OCI-LY7 (cell line): ENCODE measurements around the gene CHD5. TPM values are rescaled to one million over a fixed set of nuclear protein-coding genes. Genes with fewer than 3 reads are reported as not detected.

Experiments
- BruUV-seq: library from RNA; stranded (reverse); fragments of 400-500 nt; replicated peaks from 2 replicates; lab custom pipeline; 2021; lab: Mats Ljungman, UMichigan
- CTCF ChIA-PET: fragments of 300-600 bp; sonication (Branson Sonifier 250); formaldehyde crosslinking; loops from one replicate; lab custom pipeline; 2022; ENCODE audit warnings: antibody characterized with exemption; ENCODE audit not compliant: unreplicated experiment; lab: Charles Lee
- POLR2A ChIA-PET: fragments of 300-600 bp; sonication (Branson Sonifier 250); formaldehyde crosslinking; loops from one replicate; lab custom pipeline; 2022; ENCODE audit warnings: antibody characterized with exemption; lab: Charles Lee
- DNase-seq: peaks from one replicate; pipeline ENCODE4 v3.0.0-alpha.2; 2015; ENCODE audit warnings: low spot score
- H2AFZ ChIP-seq: fragments of 200-600 bp; sonication (generic), shearing (Covaris generic); 2 replicates; pipeline ENCODE4 v1.6.1; 2014; ENCODE audit warnings: mild to moderate bottlenecking, antibody characterized with exemption, low read length, moderate library complexity
- H3K27ac ChIP-seq: fragments of 200-600 bp; sonication (generic); 2 replicates; pipeline ENCODE4 v1.5.1; 2014; ENCODE audit warnings: mixed run types, low read depth, mild to moderate bottlenecking, moderate library complexity, low read length, inconsistent platforms; ENCODE audit not compliant: poor library complexity, severe bottlenecking
- H3K36me3 ChIP-seq: fragments of 200-600 bp; sonication (generic); 2 replicates; pipeline ENCODE4 v1.6.1; 2014; ENCODE audit warnings: mild to moderate bottlenecking, antibody characterized with exemption, low read length, moderate library complexity, mixed read lengths; ENCODE audit not compliant: insufficient read depth
- H3K4me1 ChIP-seq: fragments of 200-600 bp; sonication (generic); 2 replicates; pipeline ENCODE4 v1.5.1; 2014; ENCODE audit warnings: mild to moderate bottlenecking, low read length; ENCODE audit not compliant: insufficient read depth, poor library complexity, severe bottlenecking
- H3K4me2 ChIP-seq: fragments of 200-600 bp; sonication (generic); 2 replicates; pipeline ENCODE4 v1.6.1; 2014; ENCODE audit warnings: mild to moderate bottlenecking, low read length
- H3K4me3 ChIP-seq: fragments of 200-600 bp; sonication (generic); 2 replicates; pipeline ENCODE4 v1.5.1; 2014; ENCODE audit warnings: mild to moderate bottlenecking, low read depth, low read length; ENCODE audit not compliant: poor library complexity, severe bottlenecking
- H3K79me2 ChIP-seq: fragments of 200-600 bp; sonication (generic); 2 replicates; pipeline ENCODE4 v1.6.1; 2016; ENCODE audit warnings: low read depth, mild to moderate bottlenecking, low read length, moderate library complexity, mixed read lengths; ENCODE audit not compliant: insufficient read depth
- H3K9me2 ChIP-seq: fragments of 200-600 bp; sonication (generic); 2 replicates; pipeline ENCODE4 v1.6.1; 2016; ENCODE audit warnings: mild to moderate bottlenecking, low read length, mixed read lengths; ENCODE audit not compliant: insufficient read depth
- H3K9me3 ChIP-seq: fragments of 200-600 bp; sonication (generic); 2 replicates; pipeline ENCODE4 v1.6.1; 2014; ENCODE audit warnings: mild to moderate bottlenecking, mixed run types, low read length, mixed read lengths
- H4K20me1 ChIP-seq: fragments of 200-600 bp; sonication (generic); 2 replicates; pipeline ENCODE4 v1.6.1; 2014; ENCODE audit warnings: mild to moderate bottlenecking, antibody characterized with exemption, low read length, moderate library complexity, mixed read lengths; ENCODE audit not compliant: insufficient read depth
- EZH2phosphoT487 ChIP-seq: fragments of 200-600 bp; sonication (generic); IDR thresholded peaks from 2 replicates; pipeline ENCODE4 v1.6.1; 2018; ENCODE audit warnings: low read depth, borderline replicate concordance, mild to moderate bottlenecking, mixed run types, antibody characterized with exemption, low read length, moderate library complexity, mixed read lengths
- intact Hi-C: fragments of 100-400 bp; cut with micrococcal nuclease; formaldehyde crosslinking; loops from one replicate; pipeline ENCODE4 v1.10.0; 2022; ENCODE audit not compliant: unreplicated experiment
- total RNA-seq, 2 experiments: library from RNA; depleted of rRNA in 1 of 2; stranded (reverse); fragments of >200 nt in 1 of 2; shearing (Covaris generic) in 1 of 2; gene quantifications; 2 replicates each; pipeline ENCODE4 v1.2.3, GENCODE V29; 2014 to 2022
- TF ChIP-seq, protein P1 (sequence below): fragments of 200-600 bp; sonication (generic); conservative IDR thresholded peaks from 2 replicates; pipeline ENCODE4 v1.5.1; 2014; ENCODE audit warnings: mild to moderate bottlenecking, antibody characterized with exemption, low read length, moderate library complexity, mixed read lengths

CHD5 gene
- total RNA-seq, 2 experiments from 2014 or later: 0.19 to 0.38 TPM

DNA sequence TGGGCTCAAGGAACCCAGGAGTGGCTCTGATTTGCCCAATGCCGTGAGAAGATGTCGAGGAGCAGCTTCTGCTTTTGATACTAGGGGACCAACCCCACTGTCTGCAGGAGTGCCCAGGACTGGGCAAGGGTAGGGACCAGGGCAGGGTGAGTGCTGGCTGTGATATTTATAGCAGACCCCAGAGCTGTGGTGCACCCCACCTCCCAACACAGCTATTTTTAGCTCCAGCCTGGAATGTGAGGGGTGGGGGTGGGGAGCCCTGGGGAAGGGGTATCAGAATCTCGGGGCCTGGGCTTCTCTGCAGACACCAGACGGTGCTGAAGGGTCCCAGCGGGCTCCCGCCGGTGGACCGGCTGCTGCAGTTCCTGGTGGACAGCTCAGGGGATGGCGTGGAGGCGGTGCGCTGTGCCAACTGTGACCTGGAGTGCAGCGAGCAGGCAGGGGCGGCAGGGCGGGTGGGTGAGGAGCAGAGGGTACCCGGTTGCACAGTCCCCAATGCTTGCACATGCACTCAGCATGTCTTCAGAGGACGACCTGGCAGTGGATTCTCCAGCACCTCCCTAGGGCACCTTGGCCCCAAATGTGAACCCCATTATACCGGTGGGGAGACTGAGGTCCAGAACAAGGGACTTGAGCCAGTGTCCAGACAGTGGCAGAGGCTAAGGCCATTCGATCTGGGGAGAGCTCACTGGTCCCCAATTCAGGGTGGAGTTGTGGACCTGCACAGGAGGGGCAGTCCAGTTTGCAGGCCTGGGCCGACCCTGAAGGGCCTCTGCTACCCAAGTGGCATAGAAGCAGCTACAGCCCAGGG lies 27.2 kb upstream of the CHD5 start:
- Histone ChIP-seq H3K36me3 (no peaks in the 10 kb centered on the region), H4K20me1 (no peaks in the 10 kb centered on the region), H3K9me3 (no peaks in the 10 kb centered on the region), H3K4me2 (no peak overlapping the region), H3K4me3 (no peak overlapping the region), H3K4me1 (peaks cover 5% of the 10 kb centered on the region), H2AFZ (no peak overlapping the region), H3K79me2 (no peaks in the 10 kb centered on the region), H3K9me2 (no peaks in the 10 kb centered on the region), H3K27ac (no peak overlapping the region)
- CTCF ChIA-PET: no interaction called here
- DNase-seq: no peak
- intact Hi-C loops: no loop called here
- POLR2A ChIA-PET: interaction anchor here (0.6 kb wide), 2 partner anchors 373 to 400 kb away, joined by 3 read pairs; no protein-coding TSS in a partner anchor
- no TSS peak for BruUV-seq
- TF ChIP-seq EZH2phosphoT487: no peak
- TF ChIP-seq, protein P1, sequence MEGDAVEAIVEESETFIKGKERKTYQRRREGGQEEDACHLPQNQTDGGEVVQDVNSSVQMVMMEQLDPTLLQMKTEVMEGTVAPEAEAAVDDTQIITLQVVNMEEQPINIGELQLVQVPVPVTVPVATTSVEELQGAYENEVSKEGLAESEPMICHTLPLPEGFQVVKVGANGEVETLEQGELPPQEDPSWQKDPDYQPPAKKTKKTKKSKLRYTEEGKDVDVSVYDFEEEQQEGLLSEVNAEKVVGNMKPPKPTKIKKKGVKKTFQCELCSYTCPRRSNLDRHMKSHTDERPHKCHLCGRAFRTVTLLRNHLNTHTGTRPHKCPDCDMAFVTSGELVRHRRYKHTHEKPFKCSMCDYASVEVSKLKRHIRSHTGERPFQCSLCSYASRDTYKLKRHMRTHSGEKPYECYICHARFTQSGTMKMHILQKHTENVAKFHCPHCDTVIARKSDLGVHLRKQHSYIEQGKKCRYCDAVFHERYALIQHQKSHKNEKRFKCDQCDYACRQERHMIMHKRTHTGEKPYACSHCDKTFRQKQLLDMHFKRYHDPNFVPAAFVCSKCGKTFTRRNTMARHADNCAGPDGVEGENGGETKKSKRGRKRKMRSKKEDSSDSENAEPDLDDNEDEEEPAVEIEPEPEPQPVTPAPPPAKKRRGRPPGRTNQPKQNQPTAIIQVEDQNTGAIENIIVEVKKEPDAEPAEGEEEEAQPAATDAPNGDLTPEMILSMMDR: no peak

DNA sequence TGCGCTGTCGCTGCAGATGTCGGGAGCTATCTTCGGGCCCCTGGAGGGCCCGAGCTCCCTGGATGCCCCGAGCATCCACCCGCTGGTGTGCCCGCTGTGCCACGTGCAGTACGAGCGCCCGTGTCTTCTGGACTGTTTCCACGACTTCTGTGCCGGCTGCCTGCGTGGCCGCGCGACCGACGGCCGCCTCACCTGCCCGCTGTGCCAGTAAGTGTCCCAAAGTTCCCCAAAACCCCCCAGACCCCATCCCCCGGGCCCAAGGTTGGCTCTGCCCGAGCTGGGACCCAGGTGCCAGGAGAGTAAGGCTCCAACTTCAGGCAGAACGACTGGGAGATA lies 26.4 kb upstream of the CHD5 start:
- BruUV-seq: no TSS peak
- no peak overlapping the region for H2AFZ ChIP-seq
- H3K4me1 ChIP-seq: peaks cover 4% of the 10 kb centered on the region
- H3K4me3 ChIP-seq: no peak overlapping the region
- TF ChIP-seq EZH2phosphoT487: no peak
- TF ChIP-seq, protein P1: no peak
- H3K9me3 ChIP-seq: no peaks in the 10 kb centered on the region
- no peaks in the 10 kb centered on the region for H3K9me2 ChIP-seq
- H3K4me2 ChIP-seq: no peak overlapping the region
- H4K20me1 ChIP-seq: no peaks in the 10 kb centered on the region
- H3K79me2 ChIP-seq: no peaks in the 10 kb centered on the region
- H3K36me3 ChIP-seq: no peaks in the 10 kb centered on the region
- CTCF ChIA-PET: no interaction called here
- no peak overlapping the region for H3K27ac ChIP-seq
- POLR2A ChIA-PET: interaction anchor here (0.6 kb wide), 2 partner anchors 374 to 401 kb away, joined by 3 read pairs; no protein-coding TSS in a partner anchor
- no peak for DNase-seq
- intact Hi-C loops: no loop called here

DNA sequence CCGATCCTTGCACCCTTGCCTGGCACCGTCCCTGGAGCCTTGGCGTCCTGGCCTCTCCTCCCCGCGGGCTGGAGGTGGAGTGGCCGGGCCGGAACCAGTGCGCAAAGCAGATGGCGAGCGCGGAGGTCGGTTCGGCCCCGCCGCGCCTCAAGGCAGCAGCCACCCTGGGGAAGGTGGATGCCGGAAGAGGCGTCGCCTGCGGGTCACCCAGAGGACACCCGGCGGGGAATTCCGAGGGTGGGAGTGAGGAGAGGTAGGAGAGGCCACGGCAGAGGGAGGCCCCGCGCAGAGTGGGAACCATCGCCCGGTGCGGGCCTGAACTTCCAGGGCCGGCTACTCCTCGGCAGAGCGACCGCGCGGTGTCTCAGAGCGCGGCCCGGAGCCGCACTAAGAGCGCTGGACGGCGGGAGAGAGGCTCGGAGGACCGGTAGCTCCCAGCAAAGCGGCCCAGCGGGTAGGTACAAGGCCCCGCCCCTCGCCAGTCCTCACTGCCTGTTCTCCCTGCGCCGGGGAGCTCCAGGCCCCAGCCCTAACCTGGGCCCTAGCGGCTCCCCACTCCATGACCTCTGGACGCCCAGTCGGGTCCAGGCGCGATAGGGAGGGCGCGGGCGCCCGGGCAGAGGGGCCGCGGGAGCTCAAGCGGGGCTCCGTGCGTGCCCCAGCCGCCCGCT lies 25.9 kb upstream of the CHD5 start, which contains the start of gene RNF207:
Gene RNF207 (plus strand): TSS at position 271 of the 671 bp plus-strand sequence. CDS start 417 bp downstream, outside the sequence.
- H3K79me2 ChIP-seq: no peaks in the 10 kb centered on the region
- CTCF ChIA-PET: no interaction called here
- H3K27ac ChIP-seq: no peak within 1 kb of the TSS
- H2AFZ ChIP-seq: no peak within 1 kb of the TSS
- H3K36me3 ChIP-seq: no peaks in the 10 kb centered on the region
- no peak for DNase-seq
- POLR2A ChIA-PET: no interaction called here
- H3K9me2 ChIP-seq: no peaks in the 10 kb centered on the region
- H4K20me1 ChIP-seq: no peaks in the 10 kb centered on the region
- H3K4me2 ChIP-seq: no peak within 1 kb of the TSS
- no TSS peak for BruUV-seq
- no peaks in the 10 kb centered on the region for H3K9me3 ChIP-seq
- peaks cover 6% of the 10 kb centered on the region for H3K4me1 ChIP-seq
- no peak for TF ChIP-seq EZH2phosphoT487
- TF ChIP-seq, protein P1: no peak
- intact Hi-C loops: loop anchor here (1.0 kb wide), 1 partner anchor 98 kb away; no protein-coding TSS in a partner anchor
- H3K4me3 ChIP-seq: no peak within 1 kb of the TSS
